Measurements from ENCODE around the gene NOA1.

DNA sequence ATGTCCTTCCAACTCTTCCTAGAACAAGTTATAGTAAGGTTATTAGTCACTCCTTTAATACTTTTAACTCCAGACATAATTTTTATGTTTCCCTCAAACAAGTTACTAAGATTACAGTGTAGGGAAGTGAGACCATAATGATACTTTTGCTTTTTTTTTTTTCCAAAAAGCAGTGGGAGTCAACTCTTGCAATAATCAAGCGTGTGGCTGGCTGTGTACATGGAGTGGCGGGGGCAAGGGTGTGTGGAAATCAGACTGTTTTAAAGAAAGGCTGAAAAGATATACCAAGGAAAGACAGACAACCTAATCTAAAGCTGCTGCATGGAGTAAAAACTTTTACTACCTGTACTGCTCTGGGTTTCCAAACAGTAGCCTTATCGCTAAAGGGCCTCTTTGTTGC, 4.1 kb downstream of the NOA1 start:
- TF ChIP-seq, protein P1, sequence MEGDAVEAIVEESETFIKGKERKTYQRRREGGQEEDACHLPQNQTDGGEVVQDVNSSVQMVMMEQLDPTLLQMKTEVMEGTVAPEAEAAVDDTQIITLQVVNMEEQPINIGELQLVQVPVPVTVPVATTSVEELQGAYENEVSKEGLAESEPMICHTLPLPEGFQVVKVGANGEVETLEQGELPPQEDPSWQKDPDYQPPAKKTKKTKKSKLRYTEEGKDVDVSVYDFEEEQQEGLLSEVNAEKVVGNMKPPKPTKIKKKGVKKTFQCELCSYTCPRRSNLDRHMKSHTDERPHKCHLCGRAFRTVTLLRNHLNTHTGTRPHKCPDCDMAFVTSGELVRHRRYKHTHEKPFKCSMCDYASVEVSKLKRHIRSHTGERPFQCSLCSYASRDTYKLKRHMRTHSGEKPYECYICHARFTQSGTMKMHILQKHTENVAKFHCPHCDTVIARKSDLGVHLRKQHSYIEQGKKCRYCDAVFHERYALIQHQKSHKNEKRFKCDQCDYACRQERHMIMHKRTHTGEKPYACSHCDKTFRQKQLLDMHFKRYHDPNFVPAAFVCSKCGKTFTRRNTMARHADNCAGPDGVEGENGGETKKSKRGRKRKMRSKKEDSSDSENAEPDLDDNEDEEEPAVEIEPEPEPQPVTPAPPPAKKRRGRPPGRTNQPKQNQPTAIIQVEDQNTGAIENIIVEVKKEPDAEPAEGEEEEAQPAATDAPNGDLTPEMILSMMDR (IDR thresholded peaks at IDR 0.05): no peak
- TF ChIP-seq EZH2phosphoT487 (IDR thresholded peaks at IDR 0.05): no peak
- TF ChIP-seq EZH2 (IDR thresholded peaks at IDR 0.05): no peak
